ENCODE measurements around the gene FAM219B. TPM values are rescaled to one million over a fixed set of nuclear protein-coding genes. Genes with fewer than 3 reads are reported as not detected.
"Not testable (repeated sequence)": the region's sequence is repeated elsewhere in the genome, so short reads cannot be mapped to it uniquely, and the experiment has no call there.

The FAM219B gene
- total RNA-seq, 2 experiments from 2014 or later: 52.3 to 67.6 TPM

GRCh38 chr15:74897300-74897701 is 9.3 kb downstream of the FAM219B start:
- TF ChIP-seq CTCF (conservative IDR thresholded peaks at IDR 0.05; ENCODE audit: low read length) (no peak), EZH2phosphoT487 (IDR thresholded peaks at IDR 0.05; ENCODE audit: borderline replicate concordance, low read depth, low read length) (no peak)
- Histone ChIP-seq H3K4me2 (ENCODE audit: low read length) (no peak overlapping the region), H3K4me1 (ENCODE audit: insufficient read depth, low read length, poor library complexity, severe bottlenecking) (peaks cover 22% of the 10 kb centered on the region), H3K27ac (ENCODE audit: low read depth, low read length, poor library complexity, severe bottlenecking) (no peak overlapping the region), H2AFZ (ENCODE audit: low read length) (no peak overlapping the region), H3K9me2 (ENCODE audit: insufficient read depth, low read length) (no peaks in the 10 kb centered on the region), H3K9me3 (ENCODE audit: low read length) (no peaks in the 10 kb centered on the region), H3K79me2 (ENCODE audit: insufficient read depth, low read depth, low read length) (no peaks in the 10 kb centered on the region), H3K4me3 (ENCODE audit: low read depth, low read length, poor library complexity, severe bottlenecking) (no peak overlapping the region), H4K20me1 (ENCODE audit: insufficient read depth, low read length) (no peaks in the 10 kb centered on the region), H3K36me3 (ENCODE audit: insufficient read depth, low read length) (peaks cover 79% of the 10 kb centered on the region)
- no peak for DNase-seq (ENCODE audit: low spot score)
- POLR2A ChIA-PET: interaction anchor here (0.6 to 1.1 kb wide), 2 partner anchors 10 to 45 kb away, joined by 3 read pairs; partner anchors contain the start of gene FAM219B
- intact Hi-C loops (cut with micrococcal nuclease; ENCODE audit: unreplicated experiment): no loop called here
- BruUV-seq (replicated peaks): no TSS peak
- CTCF ChIA-PET (ENCODE audit: unreplicated experiment): no interaction called here

- Histone ChIP-seq H3K9me2 (ENCODE audit: insufficient read depth, low read length) (no peaks in the 10 kb centered on the region), H3K4me2 (ENCODE audit: low read length) (no peak overlapping the region), H3K4me3 (ENCODE audit: low read depth, low read length, poor library complexity, severe bottlenecking) (no peak overlapping the region), H3K27ac (ENCODE audit: low read depth, low read length, poor library complexity, severe bottlenecking) (no peak overlapping the region), H3K4me1 (ENCODE audit: insufficient read depth, low read length, poor library complexity, severe bottlenecking) (peaks cover 13% of the 10 kb centered on the region), H3K36me3 (ENCODE audit: insufficient read depth, low read length) (peaks cover 80% of the 10 kb centered on the region), H2AFZ (ENCODE audit: low read length) (no peak overlapping the region), H3K79me2 (ENCODE audit: insufficient read depth, low read depth, low read length) (no peaks in the 10 kb centered on the region), H3K9me3 (ENCODE audit: low read length) (no peaks in the 10 kb centered on the region), H4K20me1 (ENCODE audit: insufficient read depth, low read length) (no peaks in the 10 kb centered on the region)
- POLR2A ChIA-PET: interaction anchor here (1.2 to 1.5 kb wide), 2 partner anchors 9 to 10 kb away, joined by 3 to 5 read pairs; partner anchors contain the start of gene FAM219B
- no TSS peak for BruUV-seq (replicated peaks)
- no peak for TF ChIP-seq CTCF (conservative IDR thresholded peaks at IDR 0.05; ENCODE audit: low read length)
- TF ChIP-seq EZH2phosphoT487 (IDR thresholded peaks at IDR 0.05; ENCODE audit: borderline replicate concordance, low read depth, low read length): no peak
- intact Hi-C loops (cut with micrococcal nuclease; ENCODE audit: unreplicated experiment): no loop called here
- DNase-seq (ENCODE audit: low spot score): no peak
- CTCF ChIA-PET (ENCODE audit: unreplicated experiment): interaction anchor here (0.5 kb wide), 1 partner anchor 51 kb away, joined by 3 read pairs; no protein-coding TSS in a partner anchor
These were observed 10.3 kb downstream of the FAM219B start for GRCh38 chr15:74896316-74896715.

GRCh38 chr15:74895830-74896229 is 10.8 kb downstream of the FAM219B start:
- Histone ChIP-seq H3K36me3 (ENCODE audit: insufficient read depth, low read length) (peaks cover 77% of the 10 kb centered on the region), H3K9me3 (ENCODE audit: low read length) (no peaks in the 10 kb centered on the region), H3K9me2 (ENCODE audit: insufficient read depth, low read length) (no peaks in the 10 kb centered on the region), H3K4me3 (ENCODE audit: low read depth, low read length, poor library complexity, severe bottlenecking) (no peak overlapping the region), H3K4me1 (ENCODE audit: insufficient read depth, low read length, poor library complexity, severe bottlenecking) (peaks cover 14% of the 10 kb centered on the region), H2AFZ (ENCODE audit: low read length) (no peak overlapping the region), H3K79me2 (ENCODE audit: insufficient read depth, low read depth, low read length) (no peaks in the 10 kb centered on the region), H3K4me2 (ENCODE audit: low read length) (no peak overlapping the region), H3K27ac (ENCODE audit: low read depth, low read length, poor library complexity, severe bottlenecking) (no peak overlapping the region), H4K20me1 (ENCODE audit: insufficient read depth, low read length) (no peaks in the 10 kb centered on the region)
- BruUV-seq (replicated peaks): no TSS peak
- CTCF ChIA-PET (ENCODE audit: unreplicated experiment): no interaction called here
- DNase-seq (ENCODE audit: low spot score): no peak
- no peak for TF ChIP-seq CTCF (conservative IDR thresholded peaks at IDR 0.05; ENCODE audit: low read length)
- TF ChIP-seq EZH2phosphoT487 (IDR thresholded peaks at IDR 0.05; ENCODE audit: borderline replicate concordance, low read depth, low read length): no peak
- POLR2A ChIA-PET: interaction anchor here (1.2 to 1.5 kb wide), 2 partner anchors 10 to 11 kb away, joined by 3 to 5 read pairs; partner anchors contain the start of gene FAM219B
- intact Hi-C loops (cut with micrococcal nuclease; ENCODE audit: unreplicated experiment): no loop called here

- H3K79me2 ChIP-seq (ENCODE audit: insufficient read depth, low read depth, low read length); H3K4me2 ChIP-seq (ENCODE audit: low read length); H3K4me3 ChIP-seq (ENCODE audit: low read depth, low read length, poor library complexity, severe bottlenecking); BruUV-seq (replicated peaks); H4K20me1 ChIP-seq (ENCODE audit: insufficient read depth, low read length); CTCF ChIA-PET (ENCODE audit: unreplicated experiment); H3K27ac ChIP-seq (ENCODE audit: low read depth, low read length, poor library complexity, severe bottlenecking); intact Hi-C loops (cut with micrococcal nuclease; ENCODE audit: unreplicated experiment); H2AFZ ChIP-seq (ENCODE audit: low read length); H3K9me2 ChIP-seq (ENCODE audit: insufficient read depth, low read length); H3K9me3 ChIP-seq (ENCODE audit: low read length); DNase-seq (ENCODE audit: low spot score): not testable (repeated sequence)
- Histone ChIP-seq H3K36me3 (ENCODE audit: insufficient read depth, low read length) (peaks cover 63% of the 10 kb centered on the region), H3K4me1 (ENCODE audit: insufficient read depth, low read length, poor library complexity, severe bottlenecking) (peaks cover 22% of the 10 kb centered on the region)
- POLR2A ChIA-PET: interaction anchor here (0.9 kb wide), 1 partner anchor 37 kb away, joined by 5 read pairs; no protein-coding TSS in a partner anchor
These were observed 12.3 kb downstream of the FAM219B start for GRCh38 chr15:74894383-74894782.

Measured in OCI-LY7 (cell line).